OCI-LY7 (cell line): ENCODE data around the gene PEAK3. TPM values are rescaled to one million over a fixed set of nuclear protein-coding genes. Genes with fewer than 3 reads are reported as not detected.

Source experiments
- BruUV-seq: library from RNA; stranded (reverse); fragments of 400-500 nt; replicated peaks from 2 replicates; lab custom pipeline; 2021; lab: Mats Ljungman, UMichigan
- CTCF ChIA-PET: fragments of 300-600 bp; sonication (Branson Sonifier 250); formaldehyde crosslinking; loops from one replicate; lab custom pipeline; 2022; ENCODE audit warnings: antibody characterized with exemption; ENCODE audit not compliant: unreplicated experiment; lab: Charles Lee
- POLR2A ChIA-PET: fragments of 300-600 bp; sonication (Branson Sonifier 250); formaldehyde crosslinking; loops from one replicate; lab custom pipeline; 2022; ENCODE audit warnings: antibody characterized with exemption; lab: Charles Lee
- DNase-seq: peaks from one replicate; pipeline ENCODE4 v3.0.0-alpha.2; 2015; ENCODE audit warnings: low spot score
- H2AFZ ChIP-seq: fragments of 200-600 bp; sonication (generic), shearing (Covaris generic); 2 replicates; pipeline ENCODE4 v1.6.1; 2014; ENCODE audit warnings: mild to moderate bottlenecking, antibody characterized with exemption, low read length, moderate library complexity
- H3K27ac ChIP-seq: fragments of 200-600 bp; sonication (generic); 2 replicates; pipeline ENCODE4 v1.5.1; 2014; ENCODE audit warnings: mixed run types, low read depth, mild to moderate bottlenecking, moderate library complexity, low read length, inconsistent platforms; ENCODE audit not compliant: poor library complexity, severe bottlenecking
- H3K36me3 ChIP-seq: fragments of 200-600 bp; sonication (generic); 2 replicates; pipeline ENCODE4 v1.6.1; 2014; ENCODE audit warnings: mild to moderate bottlenecking, antibody characterized with exemption, low read length, moderate library complexity, mixed read lengths; ENCODE audit not compliant: insufficient read depth
- H3K4me1 ChIP-seq: fragments of 200-600 bp; sonication (generic); 2 replicates; pipeline ENCODE4 v1.5.1; 2014; ENCODE audit warnings: mild to moderate bottlenecking, low read length; ENCODE audit not compliant: insufficient read depth, poor library complexity, severe bottlenecking
- H3K4me2 ChIP-seq: fragments of 200-600 bp; sonication (generic); 2 replicates; pipeline ENCODE4 v1.6.1; 2014; ENCODE audit warnings: mild to moderate bottlenecking, low read length
- H3K4me3 ChIP-seq: fragments of 200-600 bp; sonication (generic); 2 replicates; pipeline ENCODE4 v1.5.1; 2014; ENCODE audit warnings: mild to moderate bottlenecking, low read depth, low read length; ENCODE audit not compliant: poor library complexity, severe bottlenecking
- H3K79me2 ChIP-seq: fragments of 200-600 bp; sonication (generic); 2 replicates; pipeline ENCODE4 v1.6.1; 2016; ENCODE audit warnings: low read depth, mild to moderate bottlenecking, low read length, moderate library complexity, mixed read lengths; ENCODE audit not compliant: insufficient read depth
- H3K9me2 ChIP-seq: fragments of 200-600 bp; sonication (generic); 2 replicates; pipeline ENCODE4 v1.6.1; 2016; ENCODE audit warnings: mild to moderate bottlenecking, low read length, mixed read lengths; ENCODE audit not compliant: insufficient read depth
- H3K9me3 ChIP-seq: fragments of 200-600 bp; sonication (generic); 2 replicates; pipeline ENCODE4 v1.6.1; 2014; ENCODE audit warnings: mild to moderate bottlenecking, mixed run types, low read length, mixed read lengths
- H4K20me1 ChIP-seq: fragments of 200-600 bp; sonication (generic); 2 replicates; pipeline ENCODE4 v1.6.1; 2014; ENCODE audit warnings: mild to moderate bottlenecking, antibody characterized with exemption, low read length, moderate library complexity, mixed read lengths; ENCODE audit not compliant: insufficient read depth
- CTCF ChIP-seq: fragments of 200-600 bp; sonication (generic); conservative IDR thresholded peaks from 2 replicates; pipeline ENCODE4 v1.5.1; 2014; ENCODE audit warnings: mild to moderate bottlenecking, antibody characterized with exemption, low read length, moderate library complexity, mixed read lengths
- EZH2phosphoT487 ChIP-seq: fragments of 200-600 bp; sonication (generic); IDR thresholded peaks from 2 replicates; pipeline ENCODE4 v1.6.1; 2018; ENCODE audit warnings: low read depth, borderline replicate concordance, mild to moderate bottlenecking, mixed run types, antibody characterized with exemption, low read length, moderate library complexity, mixed read lengths
- intact Hi-C: fragments of 100-400 bp; cut with micrococcal nuclease; formaldehyde crosslinking; loops from one replicate; pipeline ENCODE4 v1.10.0; 2022; ENCODE audit not compliant: unreplicated experiment
- total RNA-seq, 2 experiments: library from RNA; depleted of rRNA in 1 of 2; stranded (reverse); fragments of >200 nt in 1 of 2; shearing (Covaris generic) in 1 of 2; gene quantifications; 2 replicates each; pipeline ENCODE4 v1.2.3, GENCODE V29; 2014 to 2022

Gene PEAK3
- total RNA-seq, 2 experiments from 2014 or later, result not detected

- intact Hi-C loops, result no loop called here
- peaks cover 6% of the 10 kb centered on the region for H4K20me1 ChIP-seq
- no peak overlapping the region for H3K4me2 ChIP-seq
- no peaks in the 10 kb centered on the region for H3K9me2 ChIP-seq
- POLR2A ChIA-PET, result no interaction called here
- H3K4me3 ChIP-seq, result no peak overlapping the region
- CTCF ChIA-PET, result no interaction called here
- no peak overlapping the region for H2AFZ ChIP-seq
- H3K79me2 ChIP-seq, result peaks cover 25% of the 10 kb centered on the region
- H3K27ac ChIP-seq, result no peak overlapping the region
- H3K36me3 ChIP-seq, result peaks cover 39% of the 10 kb centered on the region
- DNase-seq, result no peak
- no TSS peak for BruUV-seq
- no peaks in the 10 kb centered on the region for H3K9me3 ChIP-seq
- no peak for TF ChIP-seq CTCF
- TF ChIP-seq EZH2phosphoT487, result no peak
- H3K4me1 ChIP-seq, result peaks cover 32% of the 10 kb centered on the region
These were observed 4.8 kb downstream of the PEAK3 start for GRCh38 chr19:2277138-2277537.

- Histone ChIP-seq H3K79me2 (peaks cover 31% of the 10 kb centered on the region), H3K4me2 (no peak overlapping the region), H3K4me1 (peaks cover 27% of the 10 kb centered on the region), H3K9me2 (no peaks in the 10 kb centered on the region), H3K4me3 (no peak overlapping the region), H2AFZ (no peak overlapping the region), H4K20me1 (peaks cover 6% of the 10 kb centered on the region), H3K36me3 (peaks cover 45% of the 10 kb centered on the region), H3K9me3 (no peaks in the 10 kb centered on the region), H3K27ac (no peak overlapping the region)
- no TSS peak for BruUV-seq
- intact Hi-C loops, result no loop called here
- ChIA-PET POLR2A (no interaction called here), CTCF (no interaction called here)
- no peak for DNase-seq
- TF ChIP-seq CTCF, result no peak
- no peak for TF ChIP-seq EZH2phosphoT487
These were observed 5.5 kb downstream of the PEAK3 start for GRCh38 chr19:2276429-2276986.

GRCh38 chr19:2275588-2276428, 6.2 kb downstream of the PEAK3 start:
- no TSS peak for BruUV-seq
- no peaks in the 10 kb centered on the region for H3K9me2 ChIP-seq
- CTCF ChIA-PET, result no interaction called here
- TF ChIP-seq EZH2phosphoT487 (no peak), CTCF (no peak)
- peaks cover 51% of the 10 kb centered on the region for H3K36me3 ChIP-seq
- intact Hi-C loops, result no loop called here
- H3K4me1 ChIP-seq, result peaks cover 26% of the 10 kb centered on the region
- POLR2A ChIA-PET, result no interaction called here
- no peak overlapping the region for H2AFZ ChIP-seq
- no peak for DNase-seq
- no peak overlapping the region for H3K27ac ChIP-seq
- H3K4me2 ChIP-seq, result no peak overlapping the region
- no peaks in the 10 kb centered on the region for H3K9me3 ChIP-seq
- H4K20me1 ChIP-seq, result peaks cover 6% of the 10 kb centered on the region
- H3K79me2 ChIP-seq, result peaks cover 38% of the 10 kb centered on the region
- no peak overlapping the region for H3K4me3 ChIP-seq
